ENCODE data around the gene MYO16. TPM values are rescaled to one million over a fixed set of nuclear protein-coding genes. Genes with fewer than 3 reads are reported as not detected.

Gene MYO16
- total and polyA plus RNA-seq, 2 of the 4 experiments (the other 2 are of a cell fraction) = under 0.01 to 0.03 TPM

GRCh38 chr13:108878732-108879131, 249.3 kb downstream of the MYO16 start:
- Histone ChIP-seq H3K9ac (ENCODE audit: low read depth, low read length) (no peak overlapping the region), H2BK20ac (ENCODE audit: low read depth, low read length) (no peak overlapping the region), H3K14ac (replicated peaks; ENCODE audit: low read depth, low read length) (no peak overlapping the region), H3K27me3 (ENCODE audit: control insufficient read depth, insufficient read depth, low read length) (0 out of 2 replicates have a peak, but pooled peaks cover 3% of the 10 kb centered on the region), H3K23ac (ENCODE audit: low read depth, low read length) (no peak overlapping the region), H2AFZ (replicated peaks; ENCODE audit: low read length, poor library complexity) (no peak overlapping the region), H3K4me1 (ENCODE audit: control insufficient read depth, insufficient read depth, low read length) (peaks cover 1% of the 10 kb centered on the region; the same call in 1 of the 2 replicates), H3K9me3 (ENCODE audit: control insufficient read depth, insufficient read depth, low read length) (no peaks in the 10 kb centered on the region), H2AK9ac (replicated peaks; ENCODE audit: low read depth, low read length, poor library complexity) (no peak overlapping the region), H2BK120ac (ENCODE audit: low read depth, low read length) (no peak overlapping the region), H3K27ac (ENCODE audit: insufficient read depth, low read length) (no peak overlapping the region), H3K9me1 (ENCODE audit: insufficient read depth, low read length) (no peaks in the 10 kb centered on the region), H2BK15ac (ENCODE audit: low read depth, low read length) (no peak overlapping the region), H3K79me1 (ENCODE audit: low read depth in 1 of 2, low read length in 2 of 2) (no peaks in the 10 kb centered on the region), H4K20me1 (ENCODE audit: insufficient read depth, low read length) (no peaks in the 10 kb centered on the region), H2AK5ac (ENCODE audit: low read depth, low read length) (no peak overlapping the region), H3K56ac (ENCODE audit: extremely low read depth, insufficient read depth, low read length) (no peak overlapping the region), H3K18ac (ENCODE audit: low read depth, low read length) (no peak overlapping the region), H3K4me3 (ENCODE audit: insufficient read depth, low read depth, low read length) (no peak overlapping the region), H4K5ac (ENCODE audit: low read depth, low read length) (no peak overlapping the region), H3K4me2 (ENCODE audit: low read depth, low read length) (no peak overlapping the region), H4K8ac (ENCODE audit: low read depth in 2 of 2, low read length in 2 of 2) (no peak overlapping the region), H2BK5ac (ENCODE audit: low read depth, low read length, poor library complexity, severe bottlenecking) (no peak overlapping the region), H3K36me3 (ENCODE audit: control insufficient read depth, insufficient read depth, low read length) (no peaks in the 10 kb centered on the region), H4K91ac (ENCODE audit: insufficient read depth, low read depth, low read length) (no peak overlapping the region), H3K4ac (ENCODE audit: low read depth, low read length) (no peak overlapping the region)
- TF ChIP-seq, protein P1, sequence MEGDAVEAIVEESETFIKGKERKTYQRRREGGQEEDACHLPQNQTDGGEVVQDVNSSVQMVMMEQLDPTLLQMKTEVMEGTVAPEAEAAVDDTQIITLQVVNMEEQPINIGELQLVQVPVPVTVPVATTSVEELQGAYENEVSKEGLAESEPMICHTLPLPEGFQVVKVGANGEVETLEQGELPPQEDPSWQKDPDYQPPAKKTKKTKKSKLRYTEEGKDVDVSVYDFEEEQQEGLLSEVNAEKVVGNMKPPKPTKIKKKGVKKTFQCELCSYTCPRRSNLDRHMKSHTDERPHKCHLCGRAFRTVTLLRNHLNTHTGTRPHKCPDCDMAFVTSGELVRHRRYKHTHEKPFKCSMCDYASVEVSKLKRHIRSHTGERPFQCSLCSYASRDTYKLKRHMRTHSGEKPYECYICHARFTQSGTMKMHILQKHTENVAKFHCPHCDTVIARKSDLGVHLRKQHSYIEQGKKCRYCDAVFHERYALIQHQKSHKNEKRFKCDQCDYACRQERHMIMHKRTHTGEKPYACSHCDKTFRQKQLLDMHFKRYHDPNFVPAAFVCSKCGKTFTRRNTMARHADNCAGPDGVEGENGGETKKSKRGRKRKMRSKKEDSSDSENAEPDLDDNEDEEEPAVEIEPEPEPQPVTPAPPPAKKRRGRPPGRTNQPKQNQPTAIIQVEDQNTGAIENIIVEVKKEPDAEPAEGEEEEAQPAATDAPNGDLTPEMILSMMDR (conservative IDR thresholded peaks at IDR 0.05; ENCODE audit: low read depth, low read length) = no peak
- TF ChIP-seq NFE2L2 (IDR thresholded peaks at IDR 0.05; ENCODE audit: low read depth, low read length) = no peak
- TF ChIP-seq MAFK (IDR thresholded peaks at IDR 0.05; ENCODE audit: low read depth, low read length) = no peak
- TF ChIP-seq MAZ (IDR thresholded peaks at IDR 0.05; ENCODE audit: borderline replicate concordance, low read depth, low read length) = no peak
- TF ChIP-seq RFX5 (IDR thresholded peaks at IDR 0.05; ENCODE audit: low read depth, low read length) = no peak
- TF ChIP-seq MXI1 (IDR thresholded peaks at IDR 0.05; ENCODE audit: borderline replicate concordance, low read depth, low read length) = no peak
- TF ChIP-seq, protein P2, sequence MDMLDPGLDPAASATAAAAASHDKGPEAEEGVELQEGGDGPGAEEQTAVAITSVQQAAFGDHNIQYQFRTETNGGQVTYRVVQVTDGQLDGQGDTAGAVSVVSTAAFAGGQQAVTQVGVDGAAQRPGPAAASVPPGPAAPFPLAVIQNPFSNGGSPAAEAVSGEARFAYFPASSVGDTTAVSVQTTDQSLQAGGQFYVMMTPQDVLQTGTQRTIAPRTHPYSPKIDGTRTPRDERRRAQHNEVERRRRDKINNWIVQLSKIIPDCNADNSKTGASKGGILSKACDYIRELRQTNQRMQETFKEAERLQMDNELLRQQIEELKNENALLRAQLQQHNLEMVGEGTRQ (IDR thresholded peaks at IDR 0.05; ENCODE audit: low read depth, low read length) = no peak
- no peak for TF ChIP-seq FOS (IDR thresholded peaks at IDR 0.05; ENCODE audit: low read depth, low read length)
- dilution Hi-C loops (cut with HindIII; ENCODE audit: low sequenced_read_pairs, unreplicated experiment) = no loop called here
- WGBS, 2 experiments (ENCODE audit: extremely low coverage in 2 of 2, insufficient read length in 1 of 2) = no CpG with 5 or more reads among the region's 2 CpGs
- DNase-seq (no peak), ATAC-seq (ENCODE audit: low read depth) (no peak)
- intact Hi-C loops (cut with micrococcal nuclease) = no loop called here
- ChIA-PET POLR2A (ENCODE audit: unreplicated experiment) (no interaction called here), CTCF (no interaction called here)
- no TSS peak for BruUV-seq (replicated peaks)
- in situ Hi-C loops (cut with MboI; ENCODE audit: low sequenced_read_pairs) = no loop called here
